HG02840 (cell line): ENCODE measurements around the gene DIS3L.
"Not testable (repeated sequence)": the region's sequence is repeated elsewhere in the genome, so short reads cannot be mapped to it uniquely, and the experiment has no call there.

Experiments used
- ATAC-seq: cut with Tn5 transposase; IDR thresholded peaks from one replicate; pipeline ENCODE4 v1.9.1; 2021; ENCODE audit warnings: mild to moderate bottlenecking, moderate library complexity, moderate number of reproducible peaks; ENCODE audit not compliant: unreplicated experiment, low FRiP score

The DIS3L gene

DNA sequence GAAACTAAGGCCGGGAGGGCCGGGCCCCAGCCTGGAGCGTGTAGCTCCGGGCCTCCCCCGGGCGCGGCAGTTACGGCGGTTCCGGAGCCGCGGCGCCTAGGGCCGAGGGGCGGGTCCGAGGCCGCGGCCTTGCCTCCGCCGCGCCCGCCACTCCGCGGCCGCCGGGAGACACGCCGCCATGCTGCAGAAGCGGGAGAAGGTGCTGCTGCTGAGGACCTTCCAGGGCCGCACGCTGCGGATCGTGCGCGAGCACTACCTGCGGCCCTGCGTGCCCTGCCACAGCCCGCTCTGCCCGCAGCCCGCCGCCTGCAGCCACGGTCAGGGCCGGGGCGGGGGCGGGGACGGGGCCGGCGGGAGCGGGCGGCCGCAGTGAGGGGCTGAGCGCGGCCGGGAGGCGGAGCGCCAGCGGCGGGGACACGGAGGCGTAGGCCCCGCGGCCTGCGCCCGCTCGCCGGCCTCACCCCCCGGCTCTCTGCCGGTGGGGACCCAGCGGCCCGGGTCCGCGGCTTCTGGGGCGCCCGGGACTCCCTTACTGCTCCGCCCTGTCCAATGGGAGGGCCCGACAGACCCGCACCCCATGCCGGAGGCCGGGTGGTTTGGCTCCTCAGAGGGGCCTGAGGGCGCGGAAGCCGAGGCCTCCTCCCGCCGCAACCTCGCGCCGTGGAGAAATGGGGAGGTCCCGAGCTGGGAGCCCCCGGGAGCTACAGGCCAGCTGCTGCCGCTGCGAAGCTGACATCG, at the start of gene DIS3L:
Gene DIS3L (plus strand): TSS at position 150 of the 738 bp plus-strand sequence. CDS start 29 bp downstream, at position 179.
- peak; percentile 65 for ATAC-seq

DNA sequence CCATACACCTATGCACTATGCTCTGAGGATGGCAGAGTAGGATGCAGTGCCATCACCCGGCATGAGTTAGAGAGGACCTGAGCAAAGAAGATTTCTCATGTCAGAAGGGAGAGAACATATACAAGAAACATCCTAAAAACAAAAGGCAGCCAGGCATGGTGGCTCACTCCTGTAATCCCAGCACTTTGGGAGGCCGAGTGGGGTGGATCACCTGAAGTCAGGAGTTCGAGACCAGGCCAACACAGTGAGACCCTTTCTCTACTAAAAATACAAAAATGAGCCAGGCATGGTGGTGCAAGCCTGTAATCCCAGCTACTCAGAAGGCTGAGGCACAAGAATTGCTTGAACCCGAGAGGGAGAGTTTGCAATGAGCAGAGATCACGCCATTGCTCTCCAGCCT, 47.5 kb upstream of the DIS3L start:
- ATAC-seq, result not testable (repeated sequence)

DNA sequence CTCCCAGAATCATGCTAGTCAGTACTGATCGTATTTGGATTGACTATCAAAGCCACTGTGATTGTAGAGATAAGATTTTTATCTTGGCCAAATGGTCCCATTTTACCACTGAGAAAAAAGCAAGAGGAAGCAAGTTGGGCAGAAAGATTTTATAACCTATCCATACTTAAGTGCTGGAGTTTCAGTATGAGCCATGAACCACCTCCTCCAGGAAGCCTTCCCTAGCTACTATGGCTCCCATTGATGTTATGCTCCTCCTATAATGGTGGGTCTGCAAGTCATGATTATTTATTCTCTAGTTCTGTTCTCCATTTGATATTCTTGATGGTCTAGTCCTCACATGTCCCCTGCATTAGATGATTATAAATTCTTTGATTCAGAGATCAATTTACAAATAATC, 46.4 kb upstream of the DIS3L start:
- no peak for ATAC-seq

DNA sequence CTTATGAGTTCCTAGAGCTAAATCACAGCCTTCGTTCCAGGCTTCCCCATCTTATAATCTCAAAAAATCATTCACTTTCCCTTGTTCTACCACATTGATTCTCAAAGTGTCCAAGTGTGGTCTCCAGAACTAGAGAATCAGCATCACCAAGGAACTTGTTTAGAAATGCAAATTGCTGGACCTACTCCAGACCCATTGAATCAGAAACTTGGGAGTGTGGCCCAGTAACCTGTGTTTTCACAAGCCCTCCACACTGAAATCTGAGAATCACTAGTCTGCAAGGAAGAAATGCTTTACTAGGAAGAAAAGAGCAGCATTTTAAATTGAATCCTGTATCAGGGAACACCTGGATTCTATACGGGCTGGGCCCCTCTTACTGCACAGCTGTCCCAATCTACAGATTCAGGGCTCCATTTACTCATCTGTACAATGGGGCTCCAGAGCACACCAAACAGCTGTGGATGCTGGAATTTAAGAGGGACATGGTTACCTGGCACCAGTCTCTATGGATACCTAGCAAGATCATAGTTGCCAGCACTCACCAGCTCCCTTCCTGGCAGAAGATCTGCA, 43.7 kb upstream of the DIS3L start:
- no peak for ATAC-seq

- ATAC-seq, result no peak
Measured at GRCh38 chr15:66251065-66251789, 42.1 kb upstream of the DIS3L start.

- no peak for ATAC-seq
Measured at GRCh38 chr15:66251790-66252684, 41.3 kb upstream of the DIS3L start.

DNA sequence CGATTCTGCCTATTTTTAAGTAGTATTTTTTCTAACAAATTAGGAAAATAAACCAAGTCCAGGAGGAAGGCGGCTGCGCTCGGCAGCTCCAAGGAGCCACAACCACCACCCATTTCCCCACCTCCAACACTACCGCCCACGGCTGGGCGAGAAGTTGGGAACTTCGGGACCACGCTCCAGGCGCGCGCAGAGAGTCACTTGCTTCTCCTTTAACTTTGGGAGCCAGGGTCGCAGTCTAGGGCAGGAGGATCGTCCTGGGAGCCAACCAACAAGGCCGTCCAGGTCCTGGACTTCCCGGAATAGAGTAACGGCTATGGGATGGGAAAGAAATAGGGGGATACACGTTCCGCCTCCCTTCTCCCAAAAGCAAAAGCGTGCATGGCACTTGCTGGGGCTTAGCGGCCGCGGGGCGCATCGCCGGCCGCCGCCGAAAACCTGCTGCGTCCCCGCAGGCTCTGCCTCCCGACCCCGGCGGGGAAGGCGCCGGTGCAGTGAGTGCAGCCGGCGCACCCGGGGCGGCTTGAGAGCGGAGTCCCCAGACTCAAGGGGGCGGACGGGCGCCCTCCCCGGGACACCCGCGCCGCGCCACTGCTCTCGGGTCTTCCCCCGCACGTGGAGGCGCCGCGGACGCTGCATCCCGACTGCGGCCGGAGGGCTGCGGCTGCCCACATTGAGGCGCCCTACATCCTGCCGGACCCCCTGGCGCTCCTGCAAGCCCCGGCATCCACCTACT, 40.5 kb upstream of the DIS3L start:
- ATAC-seq, result no peak

DNA sequence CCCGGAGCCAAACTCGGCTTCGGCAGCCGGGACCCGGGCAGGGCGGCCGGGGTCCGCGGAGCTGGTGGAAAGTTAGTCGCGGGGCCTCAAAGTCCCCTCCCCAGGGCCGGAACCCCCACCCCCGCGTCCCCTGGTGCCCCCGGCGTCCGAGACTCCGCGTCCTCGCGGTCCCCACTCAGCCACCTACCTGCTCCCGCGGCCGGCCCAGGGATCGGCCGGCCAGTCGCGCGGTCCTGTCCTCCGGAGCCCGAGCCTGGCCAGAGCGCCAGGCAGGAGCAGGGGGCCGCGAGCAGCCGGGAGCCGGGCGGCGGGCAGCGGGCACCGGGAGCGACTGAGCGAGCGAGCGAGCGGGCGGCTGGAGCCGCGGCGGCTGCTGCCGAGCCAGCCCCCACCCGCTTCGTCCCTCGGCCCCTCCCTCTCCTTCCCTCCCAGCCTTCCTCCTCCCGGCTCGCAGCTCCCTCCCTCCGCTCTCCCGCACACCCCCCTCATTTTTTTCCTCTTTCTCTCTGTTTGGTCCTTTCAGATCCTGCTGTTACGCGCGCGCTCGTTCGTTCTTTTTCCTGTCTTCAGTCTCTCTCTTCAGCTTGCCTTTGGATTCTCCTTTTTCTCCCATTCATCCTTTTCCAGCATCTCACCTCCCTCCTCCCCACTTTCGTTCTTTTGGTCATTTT, 39.8 kb upstream of the DIS3L start, which contains the start of gene MEGF11:
Gene MEGF11 (minus strand): TSS at position 333 of the 671 bp plus-strand sequence. CDS start 125,347 bp downstream, outside the sequence.
- ATAC-seq, result no peak

- no peak for ATAC-seq
Measured at GRCh38 chr15:66254089-66254950, 39.0 kb upstream of the DIS3L start.

DNA sequence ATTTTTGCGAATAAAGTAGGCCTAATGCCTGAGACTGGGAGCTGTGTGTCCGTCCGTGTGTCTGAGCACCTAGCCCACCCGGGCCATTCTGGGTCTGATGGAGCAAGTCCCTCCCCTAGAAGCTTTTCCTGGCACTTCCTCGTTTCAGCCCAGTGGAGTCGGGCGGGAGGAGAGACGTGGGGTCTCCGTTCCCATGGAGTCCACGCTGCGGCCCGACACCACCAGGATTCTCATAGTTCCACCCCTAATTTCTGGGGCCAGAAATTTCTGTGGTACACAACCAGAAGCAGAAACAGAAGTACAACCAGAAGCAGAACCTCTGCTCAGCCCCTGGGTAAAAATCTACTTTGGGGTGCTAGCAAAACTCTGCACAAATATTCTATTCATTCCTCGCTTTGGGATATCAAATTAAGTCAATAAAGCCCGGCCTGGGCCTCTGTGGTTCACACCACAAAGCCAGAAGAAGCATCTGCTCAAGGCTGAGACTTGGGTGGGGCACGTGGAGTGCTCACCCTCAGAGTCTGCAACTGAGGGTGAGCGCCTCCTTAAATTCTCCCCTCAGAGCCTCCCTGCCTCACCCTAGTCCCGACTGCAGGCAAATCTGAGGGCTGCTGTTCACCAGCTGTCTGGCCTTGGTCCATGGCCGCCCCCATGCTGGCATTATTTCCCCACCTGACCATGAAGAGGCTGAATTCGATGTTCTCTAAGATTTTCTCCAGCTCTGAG, 38.3 kb upstream of the DIS3L start:
- ATAC-seq, result no peak

DNA sequence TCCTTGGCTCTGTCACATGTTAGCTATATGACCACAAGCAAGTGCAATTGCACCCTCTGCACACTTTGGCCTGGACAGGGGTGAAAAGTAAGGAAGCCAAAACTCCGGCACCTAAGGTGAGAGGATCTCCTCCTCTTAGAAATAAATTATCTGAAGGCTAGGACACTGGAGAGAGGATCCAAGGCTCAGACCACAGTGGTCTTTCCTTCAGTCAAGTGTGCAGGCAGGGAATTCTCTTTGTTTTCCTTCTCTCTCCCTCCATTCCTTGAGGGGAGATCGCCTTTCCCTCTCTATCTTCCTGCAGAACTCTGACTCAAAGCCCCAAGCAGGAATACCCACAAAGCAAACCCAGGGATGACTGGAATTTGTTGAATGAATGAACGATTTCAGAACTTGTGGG, 36.7 kb upstream of the DIS3L start:
- no peak for ATAC-seq

GRCh38 chr15:66261056-66261455, 32.3 kb upstream of the DIS3L start:
- ATAC-seq, result no peak

- not testable (repeated sequence) for ATAC-seq
Measured at GRCh38 chr15:66262837-66263236, 30.5 kb upstream of the DIS3L start.

- ATAC-seq, result no peak
Measured at GRCh38 chr15:66264859-66265513, 28.4 kb upstream of the DIS3L start.

DNA sequence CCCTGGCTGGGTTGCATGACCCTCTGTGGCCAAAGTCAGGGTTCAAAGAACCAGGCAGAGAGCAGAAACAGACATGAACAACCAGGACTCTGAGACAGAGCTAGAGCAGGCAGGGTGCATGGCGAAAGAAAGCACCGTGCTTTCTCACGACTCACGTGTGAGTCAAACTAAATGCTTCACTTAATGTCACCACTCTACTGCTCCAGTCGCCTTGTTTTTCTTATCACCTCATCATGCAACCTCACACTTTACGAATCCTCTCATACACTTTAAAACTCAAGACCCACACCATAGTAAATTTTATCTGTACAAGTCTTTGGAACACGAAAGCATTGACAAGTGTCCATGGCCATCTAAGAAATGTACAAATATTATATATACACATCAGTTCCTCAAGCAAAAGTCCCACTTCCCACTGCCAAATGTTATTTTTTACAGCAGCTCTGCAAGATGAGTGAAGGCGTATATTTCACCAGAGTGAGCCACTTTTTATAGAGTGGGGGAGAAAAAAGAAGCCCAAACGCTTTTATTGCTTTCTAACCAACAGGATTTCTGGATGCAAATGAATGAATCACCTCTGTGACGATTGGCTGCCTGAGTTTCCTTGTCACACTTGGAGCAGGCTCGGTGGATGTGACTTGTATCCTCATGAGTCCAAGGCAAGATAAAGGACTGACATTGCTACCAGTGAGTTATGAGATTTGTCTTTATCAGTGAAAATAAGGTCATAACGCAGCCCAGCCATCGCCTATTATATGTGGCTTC, 23.9 kb upstream of the DIS3L start:
- ATAC-seq, result no peak

DNA sequence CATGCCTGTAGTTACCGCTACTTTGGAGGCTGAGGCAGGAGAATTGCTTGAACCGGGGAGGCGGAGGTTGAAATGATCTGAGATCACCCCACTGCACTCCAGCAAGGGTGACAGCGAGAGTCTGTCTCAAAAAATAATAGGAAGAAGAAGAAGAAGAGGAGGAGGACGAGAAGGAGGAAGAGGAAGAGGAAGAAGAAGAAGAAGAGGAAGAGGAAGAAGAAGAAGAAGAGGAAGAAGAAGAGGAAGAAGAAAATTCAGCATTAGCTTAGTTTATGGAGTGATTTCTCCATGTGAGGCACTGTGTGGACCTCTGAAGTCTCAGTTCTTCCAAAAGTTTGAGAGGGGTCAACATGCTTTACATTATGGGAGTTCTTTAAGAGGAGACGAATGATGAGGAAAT, 22.4 kb upstream of the DIS3L start:
- ATAC-seq, result no peak
